NCI-H2227 treated with DMSO at 0.1 percent for 48 hours (cell line): ENCODE results near the gene FICD.

Experiments
- DNase-seq: peaks from one replicate; lab custom pipeline; 2025; lab: John Stamatoyannopoulos, UW

Gene FICD

DNA sequence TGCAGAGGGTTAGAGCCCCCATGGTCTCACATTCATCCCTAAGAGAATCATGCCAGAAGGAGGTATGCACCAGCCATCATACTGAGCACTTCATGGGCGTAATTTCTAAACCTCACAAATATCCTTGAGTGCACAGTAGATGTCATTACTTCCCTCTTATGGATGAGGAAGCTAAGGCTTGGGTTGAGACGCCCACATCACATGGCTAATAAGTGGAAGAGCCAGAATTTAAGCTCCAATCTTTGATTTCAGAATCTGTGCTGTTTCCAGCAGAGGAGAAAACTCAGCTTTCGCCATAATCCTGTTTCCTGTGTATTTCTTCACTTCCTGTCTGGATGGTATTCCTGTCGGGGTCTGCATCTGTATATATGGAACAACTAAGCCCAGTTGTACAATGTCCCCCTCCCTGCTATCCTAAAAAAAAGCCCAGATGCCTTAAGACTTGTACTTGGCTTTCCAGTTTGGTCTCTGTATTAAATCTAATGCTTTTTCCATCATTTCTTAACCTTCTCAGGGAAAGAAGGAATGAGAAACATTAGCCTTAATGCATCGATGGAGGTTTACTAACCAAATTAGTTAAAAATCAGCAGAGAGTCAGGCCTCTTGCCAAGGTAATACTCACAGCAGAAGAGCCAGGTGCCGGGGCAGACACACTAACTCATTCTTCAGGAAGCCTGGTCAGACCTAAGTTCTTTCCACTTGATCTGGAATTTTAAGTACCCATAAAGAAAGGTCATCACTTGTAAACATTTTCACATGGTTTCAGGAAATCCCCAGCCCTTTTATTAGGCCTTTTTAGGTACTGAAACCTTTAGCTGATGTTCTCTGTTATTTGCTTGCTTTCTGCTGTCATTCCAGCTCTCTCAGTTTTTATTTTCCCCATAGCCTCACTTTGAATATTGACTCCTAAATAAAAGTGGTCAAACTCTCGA lies 52.6 kb downstream of the FICD start:
- DNase-seq, result no peak

DNA sequence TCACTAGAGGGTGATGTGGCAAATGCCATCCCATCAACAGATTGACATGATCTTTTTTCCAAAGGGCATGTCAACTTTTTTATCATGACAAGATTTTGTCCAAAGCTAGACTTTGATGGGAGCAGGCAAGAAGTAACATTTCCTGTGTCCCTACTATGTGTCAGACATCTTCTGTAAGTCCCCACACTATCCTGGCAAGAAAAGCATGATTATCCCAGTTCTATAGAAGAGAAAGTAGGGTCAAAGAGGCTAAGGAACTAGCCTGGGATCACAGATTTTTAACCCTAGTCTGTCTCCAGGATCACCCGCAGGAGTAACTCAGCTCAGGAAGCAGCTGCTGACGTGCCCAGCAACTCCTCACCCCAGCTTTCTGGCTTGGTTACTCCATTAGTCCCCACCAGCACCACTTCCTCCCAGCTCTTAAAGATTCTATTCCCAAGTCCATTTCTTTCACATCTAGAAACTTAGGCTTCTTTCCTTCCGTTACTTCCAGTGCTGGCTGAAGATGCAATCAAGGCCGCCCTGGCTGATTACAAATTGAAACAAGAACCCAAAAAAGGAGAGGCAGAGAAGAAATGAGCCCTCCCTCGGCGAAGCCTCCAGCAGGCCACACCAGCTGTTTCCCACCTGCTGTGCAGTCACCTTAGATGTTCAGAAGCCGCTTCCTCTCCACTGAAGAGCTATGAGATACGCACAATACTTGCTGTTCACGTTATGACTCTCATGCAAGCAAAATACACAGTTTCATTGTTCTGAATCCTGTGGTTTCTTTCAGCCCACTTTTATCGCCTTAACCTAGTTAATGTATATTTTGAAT lies 53.5 kb downstream of the FICD start:
- DNase-seq, result no peak
